UCSD-AML1 (cell line): ENCODE results near the gene RNF41.
"Not testable (repeated sequence)": the region's sequence is repeated elsewhere in the genome, so short reads cannot be mapped to it uniquely, and the experiment has no call there.

Experiments
- DNase-seq: peaks from one replicate; lab custom pipeline; 2025; ENCODE audit not compliant: unreplicated experiment; lab: John Stamatoyannopoulos, UW

Gene RNF41

GRCh38 chr12:56221757-56222530, at the start of gene RNF41:
RNF41 (minus strand) TSS chr12:56221922; CDS start chr12:56214047, 7,875 bp downstream.
- DNase-seq: peak; percentile 96

- DNase-seq: no peak
These were observed 49.3 kb upstream of the RNF41 start for GRCh38 chr12:56271031-56271430.

GRCh38 chr12:56267443-56268071, 45.8 kb upstream of the RNF41 start:
- no peak for DNase-seq

GRCh38 chr12:56266693-56267442, 45.1 kb upstream of the RNF41 start, which contains the start of gene COQ10A:
COQ10A (plus strand) TSS chr12:56266942; CDS start chr12:56267119, 177 bp downstream.
- peak; percentile 89 for DNase-seq

GRCh38 chr12:56266068-56266692, 44.5 kb upstream of the RNF41 start:
- not testable (repeated sequence) for DNase-seq

- DNase-seq: not testable (repeated sequence)
These were observed 41.2 kb upstream of the RNF41 start for GRCh38 chr12:56262955-56263354.

- DNase-seq: no peak
These were observed 39.9 kb upstream of the RNF41 start for GRCh38 chr12:56261503-56262232.

GRCh38 chr12:56260921-56261320, 39.2 kb upstream of the RNF41 start:
- no peak for DNase-seq

- DNase-seq: no peak
These were observed 38.7 kb upstream of the RNF41 start for GRCh38 chr12:56260380-56260779.

- no peak for DNase-seq
These were observed 37.1 kb upstream of the RNF41 start for GRCh38 chr12:56258820-56259183.

GRCh38 chr12:56258068-56258819, 36.5 kb upstream of the RNF41 start, which contains the start of gene ANKRD52:
ANKRD52 (minus strand) TSS chr12:56258384; CDS start chr12:56258269, 115 bp downstream.
- DNase-seq: peak; percentile 84

- DNase-seq: peak; percentile 39
These were observed 35.9 kb upstream of the RNF41 start for GRCh38 chr12:56257491-56258067.

GRCh38 chr12:56257071-56257470, 35.3 kb upstream of the RNF41 start:
- DNase-seq: no peak

GRCh38 chr12:56256326-56256960, 34.7 kb upstream of the RNF41 start:
- DNase-seq: no peak

- DNase-seq: no peak
These were observed 33.9 kb upstream of the RNF41 start for GRCh38 chr12:56255671-56256070.

- no peak for DNase-seq
These were observed 31.4 kb upstream of the RNF41 start for GRCh38 chr12:56253091-56253490.

GRCh38 chr12:56252649-56253048, 30.9 kb upstream of the RNF41 start:
- no peak for DNase-seq

- no peak for DNase-seq
These were observed 27.0 kb upstream of the RNF41 start for GRCh38 chr12:56248711-56249110.

- DNase-seq: no peak
These were observed 26.2 kb upstream of the RNF41 start for GRCh38 chr12:56247923-56248322.
